GM23248 (cell line): ENCODE data around the gene CRYAB.

ENCODE experiments used
- EZH2 ChIP-seq: fragments of 200-600 bp; sonication (generic); IDR thresholded peaks from 2 replicates; pipeline ENCODE4 v1.6.1; 2018; ENCODE audit warnings: antibody characterized with exemption, mild to moderate bottlenecking; ENCODE audit not compliant: insufficient read depth, poor library complexity, severe bottlenecking
- EZH2phosphoT487 ChIP-seq: fragments of 200-600 bp; sonication (generic); IDR thresholded peaks from 2 replicates; pipeline ENCODE4 v1.6.1; 2018; ENCODE audit warnings: antibody characterized with exemption, moderate library complexity, mild to moderate bottlenecking, low read depth; ENCODE audit not compliant: insufficient read depth

DNA sequence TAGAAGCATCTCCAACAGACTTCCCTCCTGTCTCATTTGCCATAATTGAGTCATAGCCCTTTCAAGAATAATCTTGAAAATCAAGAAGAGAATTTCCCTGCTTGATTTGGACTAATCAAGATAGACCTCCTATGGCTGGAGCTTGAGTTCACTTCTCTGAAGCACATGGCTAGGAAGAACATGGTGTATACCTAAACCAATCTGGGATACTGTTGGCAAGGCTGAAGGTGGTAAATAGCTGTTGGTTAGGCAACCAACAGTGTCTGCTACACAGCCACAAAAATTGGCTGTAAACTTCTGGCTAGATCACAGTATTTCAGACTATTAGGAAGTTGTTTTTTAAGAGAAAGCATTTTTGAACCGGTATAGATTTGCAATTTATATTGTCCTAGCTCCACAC, 4.9 kb downstream of the CRYAB start:
- no peak for TF ChIP-seq EZH2
- TF ChIP-seq EZH2phosphoT487 = no peak
